ENCODE data around the gene ITGAX.
"Not testable (repeated sequence)": the region's sequence is repeated elsewhere in the genome, so short reads cannot be mapped to it uniquely, and the experiment has no call there.

Gene ITGAX

DNA sequence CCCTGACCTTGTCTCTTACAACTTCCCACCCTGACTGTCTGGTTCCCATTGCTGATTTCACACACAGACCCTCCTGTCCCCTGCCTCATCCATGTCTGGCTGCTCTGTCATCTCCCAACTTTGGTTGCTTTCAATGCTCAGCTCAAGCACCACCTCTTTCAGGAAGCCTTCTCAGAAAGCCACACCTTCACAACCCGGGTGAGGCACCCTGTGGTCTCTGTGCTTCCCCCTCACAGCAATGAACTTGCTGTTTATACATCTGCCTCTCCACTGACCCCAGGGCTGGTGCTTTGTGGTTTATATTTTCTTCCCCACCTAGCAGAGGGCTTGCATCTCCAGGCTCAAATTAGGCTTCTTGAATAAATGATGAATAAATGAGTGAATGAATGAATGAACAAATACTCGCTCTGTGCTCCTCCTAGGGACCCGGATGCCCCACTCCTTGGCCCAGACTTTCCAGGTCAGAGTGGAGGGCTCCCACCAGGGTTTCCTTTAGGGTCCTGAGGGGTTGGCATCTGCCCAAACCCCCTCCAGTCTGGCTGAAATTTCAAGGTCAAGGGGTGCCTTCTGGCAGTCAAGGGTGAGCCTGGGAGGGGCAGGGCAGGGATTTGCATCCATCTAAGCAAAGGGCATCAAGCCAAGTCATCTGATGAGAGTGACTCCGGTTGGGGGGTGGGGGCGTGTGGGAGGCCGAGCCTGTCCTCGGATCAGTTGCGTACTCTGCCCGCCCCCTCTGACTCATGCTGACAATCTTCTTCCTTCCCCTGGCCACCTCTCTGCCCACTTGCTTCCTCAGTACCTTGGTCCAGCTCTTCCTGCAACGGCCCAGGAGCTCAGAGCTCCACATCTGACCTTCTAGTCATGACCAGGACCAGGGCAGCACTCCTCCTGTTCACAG, at the start of gene ITGAX:
TSS of gene ITGAX (plus strand) at position 783 of the 898 bp plus-strand sequence. CDS start at position 862, 79 bp downstream.
- DNase-seq (ENCODE audit: low spot score): peak; percentile 88
- in situ Hi-C loops (cut with MboI; ENCODE audit: low sequenced_read_pairs, unreplicated experiment): loop anchor here (25.0 kb wide), 1 partner anchor 167 kb away; the partner anchor contains the start of gene FUS
- no peak for TF ChIP-seq CTCF (IDR thresholded peaks at IDR 0.05; ENCODE audit: borderline replicate concordance, control extremely low read depth, extremely low read depth, insufficient read depth, missing control alignments)

DNA sequence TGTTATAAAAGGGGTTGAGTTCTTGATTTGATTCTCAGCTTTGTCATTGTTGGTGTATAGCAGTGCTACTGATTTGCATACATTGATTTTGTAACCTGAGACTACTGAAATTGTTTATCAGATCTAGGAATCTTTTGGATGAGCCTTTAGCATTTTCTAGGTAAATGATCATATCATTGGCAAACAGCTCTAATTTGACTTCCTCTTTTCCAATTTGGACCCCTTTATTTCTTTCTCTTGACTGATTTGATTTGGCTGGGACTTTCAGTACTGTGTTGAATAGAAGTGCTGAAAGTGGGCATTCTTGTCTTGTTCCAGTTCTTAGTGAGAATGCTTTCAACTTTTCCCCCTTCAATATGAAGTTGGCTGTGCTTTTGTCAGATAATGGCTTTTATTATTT, 49.8 kb upstream of the ITGAX start:
- no peak for DNase-seq (ENCODE audit: low spot score)
- no peak for TF ChIP-seq CTCF (IDR thresholded peaks at IDR 0.05; ENCODE audit: borderline replicate concordance, control extremely low read depth, extremely low read depth, insufficient read depth, missing control alignments)
- in situ Hi-C loops (cut with MboI; ENCODE audit: low sequenced_read_pairs, unreplicated experiment): no loop called here

- in situ Hi-C loops (cut with MboI; ENCODE audit: low sequenced_read_pairs, unreplicated experiment); DNase-seq (ENCODE audit: low spot score): not testable (repeated sequence)
Measured at GRCh38 chr16:31308381-31308780, 46.6 kb upstream of the ITGAX start.

DNA sequence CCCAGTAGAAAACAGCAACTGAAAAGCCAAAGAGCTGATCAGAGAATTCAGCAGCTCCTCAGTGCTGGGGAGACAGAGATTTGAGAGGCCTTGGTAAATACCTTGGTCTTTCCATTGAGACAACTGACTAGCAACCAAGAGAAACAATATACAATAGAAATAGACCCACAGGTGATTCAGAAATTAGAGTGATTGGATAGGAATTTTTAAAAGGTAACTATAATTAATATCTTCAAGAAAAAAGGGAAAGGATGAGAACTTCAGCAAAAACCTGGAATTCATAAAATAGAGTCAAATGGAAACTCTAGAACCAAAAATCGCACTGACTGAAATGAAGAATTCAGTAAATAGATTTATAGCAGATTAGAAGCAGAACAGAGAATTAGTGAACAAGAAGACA, 32.5 kb upstream of the ITGAX start:
- no peak for DNase-seq (ENCODE audit: low spot score)
- in situ Hi-C loops (cut with MboI; ENCODE audit: low sequenced_read_pairs, unreplicated experiment): no loop called here
- TF ChIP-seq CTCF (IDR thresholded peaks at IDR 0.05; ENCODE audit: borderline replicate concordance, control extremely low read depth, extremely low read depth, insufficient read depth, missing control alignments): no peak

DNA sequence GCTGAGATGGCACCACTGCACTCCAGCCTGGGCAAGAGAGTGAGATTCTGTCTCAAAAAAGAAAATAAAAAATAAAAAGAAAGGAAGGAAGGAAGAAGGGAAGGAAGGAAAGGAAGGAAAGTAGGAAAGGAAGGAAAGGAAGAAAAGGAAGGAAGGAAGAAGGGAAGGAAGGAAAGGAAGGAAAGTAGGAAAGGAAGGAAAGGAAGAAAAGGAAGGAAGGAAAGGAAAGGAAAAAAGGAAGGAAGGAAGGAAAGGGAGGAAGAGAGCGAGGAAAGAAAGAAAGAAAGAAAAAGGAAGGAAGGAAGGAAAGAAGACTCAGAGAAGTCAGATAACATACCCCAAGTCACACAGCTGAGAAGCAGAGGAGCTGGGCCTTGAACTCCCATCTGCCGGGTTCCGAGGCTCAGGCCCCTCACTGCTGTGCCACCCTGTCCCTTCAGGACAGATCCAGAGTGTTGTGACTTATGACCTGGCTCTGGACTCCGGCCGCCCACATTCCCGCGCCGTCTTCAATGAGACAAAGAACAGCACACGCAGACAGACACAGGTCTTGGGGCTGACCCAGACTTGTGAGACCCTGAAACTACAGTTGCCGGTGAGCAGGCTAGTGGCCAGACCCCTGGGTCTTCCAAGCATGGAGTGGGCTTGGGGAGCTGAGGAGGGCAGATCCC, 30.9 kb upstream of the ITGAX start:
- in situ Hi-C loops (cut with MboI; ENCODE audit: low sequenced_read_pairs, unreplicated experiment): no loop called here
- no peak for DNase-seq (ENCODE audit: low spot score)
- TF ChIP-seq CTCF (IDR thresholded peaks at IDR 0.05; ENCODE audit: borderline replicate concordance, control extremely low read depth, extremely low read depth, insufficient read depth, missing control alignments): no peak

DNA sequence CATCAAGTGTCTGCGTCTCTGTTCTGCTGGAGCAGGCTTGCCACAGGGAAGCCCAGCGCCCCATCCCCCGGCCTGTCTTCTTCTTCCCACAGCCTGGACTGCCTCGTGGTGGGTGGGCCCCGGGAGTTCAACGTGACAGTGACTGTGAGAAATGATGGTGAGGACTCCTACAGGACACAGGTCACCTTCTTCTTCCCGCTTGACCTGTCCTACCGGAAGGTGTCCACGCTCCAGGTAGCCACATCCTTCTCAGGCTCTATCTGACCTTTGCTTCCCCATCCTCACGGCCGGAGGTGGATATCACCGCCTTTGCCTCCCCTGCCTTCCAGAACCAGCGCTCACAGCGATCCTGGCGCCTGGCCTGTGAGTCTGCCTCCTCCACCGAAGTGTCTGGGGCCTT, 29.8 kb upstream of the ITGAX start:
- DNase-seq (ENCODE audit: low spot score): no peak
- no peak for TF ChIP-seq CTCF (IDR thresholded peaks at IDR 0.05; ENCODE audit: borderline replicate concordance, control extremely low read depth, extremely low read depth, insufficient read depth, missing control alignments)
- in situ Hi-C loops (cut with MboI; ENCODE audit: low sequenced_read_pairs, unreplicated experiment): no loop called here

Measured in GM13976 (cell line).